ENCODE data around the gene PSMD5.

Gene PSMD5

DNA sequence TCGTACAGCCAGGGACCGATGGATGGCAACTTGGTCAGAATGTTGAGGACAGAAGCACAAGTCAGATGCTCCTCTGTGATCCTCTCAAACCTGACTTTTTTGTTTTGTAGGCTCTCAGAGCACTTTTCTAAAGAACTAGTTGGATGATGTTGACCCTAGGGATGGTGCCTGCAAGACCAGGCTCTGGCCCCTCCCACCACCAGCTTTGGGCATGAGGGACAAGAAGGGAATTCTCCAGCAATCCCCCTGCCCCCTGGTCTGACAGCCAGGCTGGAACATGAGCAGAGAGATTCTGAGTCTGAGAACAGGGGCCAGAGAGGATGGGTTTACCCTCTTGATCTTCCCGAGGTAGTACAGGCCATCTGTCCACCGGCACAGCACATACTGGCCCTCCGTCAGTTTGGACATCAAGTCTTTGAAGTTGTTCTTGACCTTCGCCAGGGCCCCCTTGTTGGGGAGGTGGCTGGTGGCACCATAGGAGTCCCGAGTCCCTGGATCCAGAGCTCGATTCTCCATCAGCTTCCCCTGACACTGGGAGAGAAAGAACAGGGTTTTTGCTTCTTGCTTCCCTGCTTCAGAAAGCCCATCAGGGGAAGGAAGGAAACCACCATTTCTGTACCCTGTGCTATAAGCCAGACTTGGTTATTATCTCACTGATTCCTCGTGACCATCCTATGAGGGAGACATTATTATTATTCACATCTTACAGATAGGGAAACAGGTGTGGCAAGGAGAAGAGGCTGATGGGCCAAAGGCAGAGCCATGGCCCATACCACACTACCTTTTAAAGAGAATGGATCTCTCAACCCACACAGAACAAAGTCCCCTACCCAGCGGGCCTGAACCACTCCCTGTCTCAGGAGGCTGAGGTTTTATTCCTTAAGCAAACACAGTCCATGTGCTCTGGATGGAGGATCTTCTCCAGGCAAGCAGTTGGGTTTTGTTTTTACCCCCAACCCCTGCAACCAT, 31.8 kb upstream of the PSMD5 start:
- no peak for FAIRE-seq

DNA sequence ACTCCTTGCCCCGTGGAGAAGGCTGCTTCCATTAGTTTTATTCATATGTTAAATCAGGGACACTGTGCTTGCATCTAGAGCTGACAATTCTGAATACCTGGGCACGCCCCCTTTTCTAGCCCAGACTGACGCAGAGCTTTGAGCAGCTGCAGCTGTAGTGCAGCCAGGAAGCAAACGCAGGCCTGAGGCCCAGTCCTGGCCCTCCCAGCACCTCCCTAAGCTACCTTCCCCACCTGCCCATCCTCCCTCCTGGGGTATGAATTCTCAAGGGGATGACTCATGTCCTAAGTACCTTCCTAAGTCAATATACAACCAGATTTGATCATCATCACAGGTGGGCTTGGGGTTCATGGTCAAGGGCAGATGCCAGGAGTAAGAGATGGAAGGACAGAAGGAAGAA, 30.8 kb upstream of the PSMD5 start:
- no peak for FAIRE-seq

DNA sequence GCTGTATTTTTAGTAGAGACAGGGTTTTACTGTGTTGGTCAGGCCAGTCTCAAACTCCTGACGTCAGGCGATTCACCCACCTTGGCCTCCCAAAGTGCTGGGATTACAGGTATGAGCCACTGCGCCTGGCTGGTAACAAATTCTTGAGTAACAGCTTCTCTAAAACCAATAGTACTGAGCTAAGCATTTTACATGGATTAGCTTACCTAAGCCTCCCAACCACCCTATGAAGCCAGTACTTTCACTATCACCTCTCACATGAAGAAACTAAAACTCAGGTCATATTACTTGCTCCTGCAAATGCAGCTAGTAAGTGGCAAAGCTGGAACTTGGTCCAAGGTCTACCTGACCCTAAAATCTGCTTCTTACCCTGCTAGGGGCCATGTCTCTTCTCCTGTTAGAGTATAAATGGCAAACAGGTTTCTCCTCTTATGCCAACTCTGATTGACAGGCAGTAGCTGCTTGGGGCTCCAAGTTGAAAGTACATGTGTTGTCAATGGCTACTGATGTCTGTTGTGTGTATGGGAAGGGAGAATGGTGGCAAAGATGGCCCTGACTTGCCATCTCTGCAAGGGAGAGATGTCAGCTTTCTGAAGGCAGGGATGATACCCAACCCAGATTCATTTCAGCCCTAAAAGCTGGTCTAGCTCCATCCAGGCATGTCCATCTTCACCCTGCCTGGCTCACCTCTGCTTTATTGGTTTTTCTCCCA, 30.2 kb upstream of the PSMD5 start:
- FAIRE-seq, result no peak

DNA sequence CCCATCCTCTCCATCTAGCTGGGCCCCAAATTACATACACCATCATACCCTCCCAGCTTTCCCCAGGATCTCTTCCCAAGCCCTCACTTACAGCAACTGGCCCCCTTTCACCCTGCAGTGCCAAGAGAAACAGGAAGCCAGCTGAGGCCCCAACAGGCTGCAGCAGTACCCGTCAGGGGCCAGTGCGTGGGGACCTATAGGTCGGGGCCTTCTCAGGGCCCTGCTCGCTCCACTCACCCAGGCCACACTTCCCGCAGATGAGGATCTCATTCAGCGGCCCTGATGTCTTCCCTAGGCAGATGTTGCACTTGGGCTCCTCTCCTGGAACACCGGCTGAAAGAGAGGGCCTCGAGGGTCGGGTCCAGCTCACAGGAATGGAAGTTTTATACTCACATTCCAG, 27.5 kb upstream of the PSMD5 start:
- FAIRE-seq, result no peak

DNA sequence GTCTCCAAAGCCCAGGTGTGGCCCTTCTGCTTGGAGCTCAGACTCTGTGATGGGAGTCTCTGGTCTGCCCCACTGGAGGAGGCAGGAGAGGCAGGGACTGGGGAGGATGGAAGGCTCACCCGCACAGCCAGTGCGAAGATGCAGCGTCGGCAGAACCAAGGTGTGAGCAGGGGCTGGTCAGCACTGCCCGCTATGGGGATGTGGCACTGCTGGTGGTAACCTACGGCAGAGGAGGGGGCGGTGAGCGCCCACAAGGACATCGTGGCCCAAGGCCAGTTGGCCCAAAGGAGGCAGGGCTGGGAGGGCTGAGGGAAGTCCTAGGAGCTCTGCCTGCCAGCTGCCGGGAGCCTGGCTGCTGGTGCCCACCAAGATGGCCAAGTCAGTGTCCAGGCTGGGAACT, 27.0 kb upstream of the PSMD5 start:
- no peak for FAIRE-seq

DNA sequence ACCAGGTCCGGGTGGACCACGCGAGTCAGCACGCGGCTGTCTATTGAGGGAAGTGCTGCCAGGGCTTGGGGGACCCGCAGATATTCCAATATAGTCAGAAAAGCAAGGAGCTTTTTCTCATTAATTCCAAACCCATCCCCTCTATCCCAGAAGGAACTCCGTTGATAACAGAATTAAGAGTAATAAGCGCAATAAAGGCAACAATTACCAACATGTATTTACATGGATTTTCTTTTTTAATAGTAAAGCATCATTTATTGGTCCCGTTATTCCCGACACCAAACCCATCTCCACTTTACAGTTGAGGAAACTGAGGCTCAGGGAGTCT, 26.6 kb upstream of the PSMD5 start:
- no peak for FAIRE-seq

DNA sequence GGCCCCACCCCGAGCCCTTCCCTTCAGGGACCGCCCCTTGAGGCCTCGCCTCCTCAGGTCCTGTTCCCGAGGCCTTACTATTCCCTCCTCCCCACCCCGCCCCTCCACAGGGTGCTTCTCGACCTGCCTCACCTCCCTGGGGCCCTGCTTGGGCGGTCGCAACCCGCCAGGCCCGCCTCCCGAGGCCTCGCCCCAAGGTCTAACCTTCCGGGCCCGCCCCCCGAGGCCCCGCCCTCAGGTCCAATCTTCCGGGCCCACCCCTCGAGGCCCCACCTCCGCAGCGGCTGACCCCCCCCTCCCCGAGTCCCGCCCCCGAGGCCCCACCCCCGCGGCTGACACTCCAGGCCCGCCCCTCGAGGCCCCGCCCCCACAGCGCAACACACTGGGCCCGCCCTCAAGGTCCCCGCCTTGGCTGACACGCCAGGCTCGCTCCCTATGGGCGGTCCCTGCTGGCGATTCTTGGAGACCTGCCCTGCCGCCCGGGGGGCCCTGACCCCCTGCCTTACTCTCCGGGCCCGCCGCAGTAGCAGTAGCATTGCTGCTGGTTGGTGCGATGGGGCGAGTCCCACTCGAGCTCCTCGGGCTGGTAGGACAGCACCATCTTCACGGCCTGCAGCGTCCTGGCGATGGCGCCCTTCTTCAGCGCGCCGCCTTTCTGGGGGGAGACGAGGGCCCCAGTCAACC, 26.1 kb upstream of the PSMD5 start:
- FAIRE-seq, result no peak

DNA sequence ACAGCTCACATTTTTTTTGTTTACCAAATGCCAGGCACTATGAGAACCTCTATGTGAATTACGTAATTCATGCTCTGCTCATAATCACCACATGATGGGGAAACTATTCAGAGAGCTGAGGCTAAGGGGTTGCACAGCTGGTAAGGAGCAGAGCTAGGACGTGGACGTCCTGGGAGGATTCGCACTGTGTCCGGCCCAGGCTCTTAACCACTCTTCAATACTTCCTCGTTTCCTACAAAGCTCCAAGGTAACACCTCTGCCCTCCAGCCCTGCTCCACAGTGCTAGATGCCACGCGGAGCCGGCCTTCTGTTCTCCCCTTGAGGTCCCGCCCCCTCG, 25.6 kb upstream of the PSMD5 start:
- no peak for FAIRE-seq

DNA sequence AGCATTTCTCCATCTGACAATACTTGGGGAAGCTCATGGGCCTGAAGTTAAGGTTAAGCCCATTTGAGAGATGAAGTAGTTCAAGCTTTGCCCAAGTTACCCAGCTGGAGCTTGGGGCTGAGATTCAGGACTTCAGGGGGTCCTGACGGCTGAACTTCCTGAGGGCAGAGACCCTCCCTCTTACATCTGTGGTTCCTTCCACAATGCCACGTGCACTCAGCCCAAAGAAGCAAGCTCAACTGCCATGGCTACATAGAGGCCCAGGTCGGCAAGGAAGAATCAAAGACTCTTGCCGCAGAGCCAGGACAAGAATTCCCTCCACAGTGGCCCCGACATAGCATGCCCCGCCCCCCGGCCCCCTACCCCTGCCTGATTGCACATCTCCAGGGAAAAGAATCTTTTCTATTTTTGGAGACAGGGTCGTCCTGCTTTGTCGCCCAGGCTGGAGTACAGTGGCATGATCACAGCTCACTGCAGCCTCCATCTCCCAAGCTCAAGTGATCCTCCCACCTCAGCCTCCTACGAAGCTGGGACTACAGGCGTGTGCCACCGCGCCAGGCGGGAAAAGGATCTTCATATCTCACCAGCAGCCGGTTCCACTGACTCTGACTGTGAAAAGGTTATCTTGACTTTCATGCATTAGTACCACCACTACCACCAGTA, 25.1 kb upstream of the PSMD5 start:
- FAIRE-seq, result no peak

DNA sequence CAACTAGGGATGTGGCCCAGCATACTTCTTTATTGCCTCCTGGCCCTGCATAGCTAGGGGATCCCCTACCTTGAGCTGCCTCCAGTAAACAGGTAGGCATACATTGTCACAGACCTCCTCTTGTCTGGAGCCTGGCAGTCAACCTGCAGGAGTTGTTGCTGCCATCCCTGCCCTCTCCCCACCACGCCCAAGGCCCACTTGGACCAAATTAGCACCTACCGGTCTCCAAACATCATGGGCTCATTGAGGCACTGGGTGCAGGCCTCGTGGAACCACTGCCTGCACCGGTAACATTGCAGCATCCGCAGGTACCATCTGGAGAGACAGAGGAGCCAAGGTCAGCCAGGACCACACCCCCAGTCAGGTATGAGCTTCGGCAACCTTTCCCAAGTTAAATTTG, 23.9 kb upstream of the PSMD5 start:
- FAIRE-seq, result no peak

DNA sequence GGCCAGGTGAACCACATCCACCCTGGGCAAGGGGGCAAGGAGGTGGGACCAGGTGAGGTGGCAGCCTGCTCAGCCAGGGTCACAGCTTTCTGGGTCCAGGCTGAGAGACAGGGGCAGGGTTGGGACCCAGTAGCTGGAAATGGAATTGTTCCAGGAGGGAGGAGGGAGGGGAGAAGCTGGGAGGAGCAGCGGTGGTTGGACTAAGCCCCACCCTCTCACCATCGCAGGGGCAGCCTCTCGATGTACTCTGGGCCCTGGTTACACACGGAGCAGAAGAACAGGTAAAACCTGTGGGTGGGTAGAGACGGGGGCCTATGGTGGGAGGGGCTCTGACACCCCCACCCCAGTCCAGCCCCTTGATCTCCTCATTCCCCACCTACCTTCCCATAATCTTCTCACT, 23.1 kb upstream of the PSMD5 start:
- no peak for FAIRE-seq

DNA sequence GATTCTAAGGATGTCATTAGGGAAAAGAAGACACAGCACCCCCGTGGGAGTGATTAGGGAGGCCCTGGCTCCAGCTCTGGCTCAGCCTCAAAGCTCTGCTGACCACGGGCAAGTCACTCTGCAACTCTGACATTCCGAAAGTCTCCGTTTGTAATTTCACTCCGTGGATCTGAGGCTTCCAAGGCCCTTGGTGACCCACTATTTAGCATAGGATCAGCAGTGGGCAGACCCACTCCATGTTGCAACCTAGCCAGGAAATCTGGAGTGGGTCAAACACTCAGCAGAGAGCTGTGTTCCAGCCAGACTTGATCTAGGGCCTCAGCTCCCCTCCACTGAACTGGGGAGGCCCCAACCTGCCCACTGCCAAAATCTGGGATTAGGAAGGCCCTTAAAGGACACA, 22.5 kb upstream of the PSMD5 start:
- FAIRE-seq, result no peak

DNA sequence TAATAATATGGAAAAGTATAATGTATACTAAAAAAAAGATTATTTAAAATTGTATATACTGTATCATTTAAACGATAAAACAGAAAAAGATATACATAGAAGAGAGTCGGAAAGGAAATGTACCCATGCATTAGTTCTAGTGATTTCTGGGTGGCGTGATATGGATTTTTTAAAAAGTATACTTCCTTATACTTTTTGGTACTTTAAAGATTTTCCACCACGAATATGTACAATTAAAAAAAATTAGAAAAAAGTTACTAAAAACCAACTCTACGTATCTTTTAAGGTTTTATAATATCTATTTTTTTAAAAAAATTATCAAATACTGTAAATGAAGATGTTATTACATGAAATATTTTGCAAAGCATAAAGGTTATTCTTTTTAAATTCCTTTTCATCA, 22.0 kb upstream of the PSMD5 start:
- FAIRE-seq, result no peak

DNA sequence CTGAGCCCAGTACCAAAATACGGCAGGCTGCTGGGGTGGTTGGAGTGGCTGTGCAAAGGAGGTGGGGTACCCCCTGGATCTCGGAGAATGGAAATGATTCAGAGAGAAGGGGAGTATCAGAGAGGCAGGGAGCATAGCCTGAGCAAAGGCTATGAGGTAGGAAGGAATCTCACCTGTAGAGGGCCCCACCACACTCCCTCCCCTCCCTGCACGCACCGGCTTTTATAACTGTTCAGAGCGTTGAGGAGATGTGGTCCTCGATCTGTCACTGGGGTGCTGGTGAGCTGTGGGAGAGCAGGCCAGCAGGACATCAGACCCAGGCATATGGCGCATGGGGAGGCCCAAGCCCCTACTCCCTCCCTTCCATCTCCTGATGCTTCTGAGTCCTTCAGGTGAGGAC, 21.1 kb upstream of the PSMD5 start:
- no peak for FAIRE-seq

DNA sequence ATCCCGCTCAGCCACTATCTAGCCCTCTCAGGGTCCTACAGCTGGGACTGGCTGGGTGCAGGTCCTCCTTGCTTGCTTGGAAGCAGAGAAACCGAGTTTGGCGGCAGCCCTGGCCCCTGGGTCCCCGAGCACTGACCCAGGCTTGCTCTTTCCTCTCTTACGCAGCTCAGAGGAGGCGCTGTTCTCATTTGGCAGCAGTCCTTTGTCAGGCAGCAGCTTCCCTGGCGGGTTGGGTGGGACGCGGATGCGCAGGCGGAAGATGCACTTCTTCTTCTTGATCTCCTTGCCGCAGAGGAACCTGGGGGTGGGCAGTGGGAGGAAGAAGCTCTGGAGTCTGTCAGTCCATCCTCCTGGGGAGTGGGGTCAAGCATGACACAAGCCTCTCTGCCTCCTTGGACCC, 19.7 kb upstream of the PSMD5 start:
- FAIRE-seq, result no peak

DNA sequence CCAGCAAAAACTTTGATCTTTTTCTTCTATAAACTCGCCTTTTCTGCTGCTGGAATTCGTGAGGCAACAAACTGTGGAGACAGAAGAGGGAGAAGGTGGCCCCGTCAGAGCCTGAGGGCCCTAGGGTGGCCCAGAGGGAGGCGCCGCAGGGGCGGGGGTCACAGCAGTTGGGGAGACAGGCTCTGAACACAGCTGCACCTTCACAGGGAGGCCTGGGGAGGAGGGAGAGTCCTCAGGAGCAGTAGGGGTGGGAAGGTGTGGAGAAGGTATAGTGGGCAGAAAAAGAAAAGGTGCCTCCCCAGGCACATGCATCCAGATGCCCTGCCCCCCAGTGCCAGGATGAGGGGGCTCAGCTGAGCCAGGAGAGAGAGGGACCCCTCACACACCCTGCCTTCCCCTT, 19.2 kb upstream of the PSMD5 start:
- FAIRE-seq, result no peak

DNA sequence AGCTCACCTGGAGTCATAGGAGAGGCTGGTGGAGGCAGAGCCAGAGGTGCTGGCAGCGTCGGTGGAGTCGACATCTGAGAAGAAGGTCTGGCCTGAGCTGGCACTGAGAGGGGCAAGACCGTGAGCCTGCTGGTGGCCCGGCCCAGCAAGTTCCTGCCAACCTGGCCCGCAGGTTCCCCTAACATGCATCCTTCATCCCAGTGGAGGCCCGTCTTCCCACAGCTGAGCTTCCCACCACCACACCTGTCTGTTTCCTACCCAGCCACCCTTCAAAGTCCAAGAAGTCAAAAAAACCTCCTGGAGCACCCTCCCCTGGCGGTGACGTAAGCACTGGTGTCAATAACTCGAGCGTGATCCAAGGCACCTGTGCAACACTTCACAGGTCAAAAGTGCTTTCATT, 17.4 kb upstream of the PSMD5 start:
- FAIRE-seq, result no peak

DNA sequence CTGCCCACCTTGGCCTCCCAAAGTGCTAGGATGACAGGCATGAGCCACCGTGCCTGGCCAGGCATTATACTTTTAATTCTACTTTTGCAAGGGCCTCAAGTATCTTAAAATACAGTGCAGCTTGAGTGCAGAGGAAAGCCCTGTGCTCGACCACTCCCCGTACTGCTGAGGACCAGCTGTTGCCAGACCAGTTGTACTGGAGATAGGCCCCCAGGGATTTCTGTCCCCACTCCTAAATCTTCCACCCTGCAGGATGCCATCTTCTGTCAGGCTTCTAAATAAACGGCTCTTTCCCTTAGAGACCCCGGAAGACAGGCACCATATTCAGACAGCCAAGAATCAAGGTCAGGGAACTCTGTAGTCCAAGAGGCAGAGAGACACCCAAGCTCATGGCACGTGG, 16.6 kb upstream of the PSMD5 start:
- no peak for FAIRE-seq

DNA sequence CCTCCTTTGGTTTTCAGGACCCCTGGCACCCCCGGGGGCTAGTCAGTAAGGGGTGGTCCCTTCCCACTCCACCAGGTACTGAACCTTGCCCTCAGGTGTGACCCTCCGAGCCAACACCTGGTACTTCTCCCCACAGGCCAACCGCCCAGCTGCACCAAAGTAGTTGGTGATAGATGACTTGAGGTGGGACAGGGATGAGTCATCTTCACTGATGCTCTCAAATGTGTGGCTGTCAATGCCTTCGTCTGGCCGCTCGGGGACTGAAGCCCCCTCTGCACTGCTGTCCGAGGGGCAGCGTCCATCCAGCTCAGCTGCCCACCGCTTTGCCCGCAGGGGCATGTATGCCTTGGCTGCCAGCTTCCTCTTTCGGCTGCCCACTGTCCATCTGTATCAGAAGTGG, 15.2 kb upstream of the PSMD5 start:
- no peak for FAIRE-seq

DNA sequence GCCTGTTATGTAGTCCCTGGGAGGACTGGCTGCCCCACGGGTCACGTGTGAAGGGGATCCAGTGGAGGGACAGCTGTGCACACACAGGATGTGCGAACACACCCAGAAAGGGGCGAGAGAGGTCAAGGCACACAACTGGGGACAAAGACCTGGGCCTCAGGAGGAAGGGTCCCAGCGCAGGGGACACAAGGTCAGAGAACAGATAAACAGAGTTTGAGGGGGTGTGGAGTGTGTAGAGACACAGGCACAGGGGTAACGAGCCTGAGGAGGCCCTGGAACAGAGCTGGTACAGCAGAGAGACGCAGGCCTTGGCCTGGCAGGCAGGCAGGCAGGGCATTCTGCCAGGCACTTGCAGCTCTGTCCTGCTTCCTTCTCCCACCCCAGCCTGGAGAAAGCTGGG, 14.8 kb upstream of the PSMD5 start:
- no peak for FAIRE-seq

DNA sequence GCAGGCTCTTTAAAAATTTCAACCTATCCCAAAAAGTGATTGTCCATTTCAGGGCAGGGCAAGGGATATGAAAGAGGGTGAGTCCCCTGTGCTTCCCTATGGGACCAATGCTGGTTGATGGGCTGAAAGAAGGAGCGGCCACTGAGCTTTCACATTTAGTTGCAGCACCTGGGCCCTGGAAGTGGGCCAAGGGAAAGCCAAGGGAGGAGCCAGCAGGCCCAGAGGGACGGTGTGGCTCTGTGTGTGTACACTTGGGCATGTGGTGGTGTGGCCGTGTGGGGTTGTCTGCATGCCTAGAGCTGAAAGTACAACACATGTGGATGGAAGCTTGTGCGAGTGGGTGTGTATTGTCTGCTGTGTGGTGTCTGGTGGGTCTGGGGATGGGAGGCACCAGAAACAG, 14.0 kb upstream of the PSMD5 start:
- FAIRE-seq, result no peak

DNA sequence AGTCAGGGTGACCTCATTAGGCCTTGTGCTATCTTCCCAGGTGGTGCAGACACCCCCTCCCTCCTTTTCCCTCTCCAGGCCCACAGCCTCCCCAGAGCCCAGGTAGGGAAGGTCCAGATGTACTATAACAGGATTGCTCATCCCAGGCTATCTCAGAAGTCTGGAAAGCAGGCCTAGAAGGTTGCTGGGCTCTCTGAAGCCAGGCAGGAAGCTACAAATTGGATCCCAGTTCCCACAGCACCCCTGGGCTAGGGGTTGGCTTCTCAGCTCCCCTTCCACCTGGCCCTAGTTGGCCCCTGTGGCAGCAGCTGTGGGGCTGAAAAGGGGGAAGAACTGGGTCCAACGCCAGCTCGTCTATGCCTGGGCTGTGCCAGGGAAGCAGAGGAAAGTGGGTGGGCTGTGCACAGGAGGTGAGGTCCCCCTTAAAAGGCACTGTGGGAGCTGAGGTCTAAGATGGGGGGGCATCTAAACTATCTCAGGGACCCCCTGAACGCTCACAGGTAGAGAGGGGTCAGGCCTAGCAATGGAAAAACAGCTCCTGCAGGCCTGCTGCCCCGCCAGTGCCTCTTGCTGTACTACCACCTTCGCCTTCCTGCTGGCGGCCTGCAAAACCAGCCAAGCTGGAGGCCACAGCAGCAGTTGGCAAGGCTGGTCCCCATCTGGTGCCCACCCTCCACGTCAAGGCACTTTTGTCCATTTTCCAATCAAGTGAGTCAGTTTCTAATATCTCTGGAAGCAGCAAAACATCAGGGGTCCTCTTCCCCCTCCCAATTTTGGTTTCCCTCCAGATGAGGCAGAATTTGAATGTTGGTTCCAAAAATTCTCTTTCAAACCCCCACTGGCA, 13.3 kb upstream of the PSMD5 start:
- FAIRE-seq, result no peak

Measured in endometrium (tissue), 2 donors.